Fibroblast of the aortic adventitia (primary cell): ENCODE measurements around the gene HM13. TPM values are rescaled to one million over a fixed set of nuclear protein-coding genes. Genes with fewer than 3 reads are reported as not detected.
"Not testable (repeated sequence)": the region's sequence is repeated elsewhere in the genome, so short reads cannot be mapped to it uniquely, and the experiment has no call there.

ENCODE experiments used
- DNase-seq: peaks from one replicate; pipeline ENCODE4 v3.0.0-alpha.2; 2010; ENCODE audit warnings: low read depth
- H3K4me3 ChIP-seq: 2 replicates; pipeline ENCODE4 v1.5.1; 2011; ENCODE audit warnings: low read depth, mild to moderate bottlenecking, control low read depth, low read length, moderate library complexity
- total RNA-seq: library from RNA; depleted of rRNA; stranded (reverse); fragments of >200 nt; gene quantifications from 2 replicates; pipeline ENCODE4 v1.2.3, GENCODE V29; 2012; ENCODE audit warnings: low replicate concordance
- TF ChIP-seq, protein P1 (sequence below): IDR thresholded peaks from 2 replicates; pipeline ENCODE4 v1.5.1; 2011; ENCODE audit warnings: mild to moderate bottlenecking, low read length, control low read depth, inconsistent platforms; ENCODE audit not compliant: insufficient read depth

The HM13 gene
- total RNA-seq, 1 donor: 131 TPM

DNA sequence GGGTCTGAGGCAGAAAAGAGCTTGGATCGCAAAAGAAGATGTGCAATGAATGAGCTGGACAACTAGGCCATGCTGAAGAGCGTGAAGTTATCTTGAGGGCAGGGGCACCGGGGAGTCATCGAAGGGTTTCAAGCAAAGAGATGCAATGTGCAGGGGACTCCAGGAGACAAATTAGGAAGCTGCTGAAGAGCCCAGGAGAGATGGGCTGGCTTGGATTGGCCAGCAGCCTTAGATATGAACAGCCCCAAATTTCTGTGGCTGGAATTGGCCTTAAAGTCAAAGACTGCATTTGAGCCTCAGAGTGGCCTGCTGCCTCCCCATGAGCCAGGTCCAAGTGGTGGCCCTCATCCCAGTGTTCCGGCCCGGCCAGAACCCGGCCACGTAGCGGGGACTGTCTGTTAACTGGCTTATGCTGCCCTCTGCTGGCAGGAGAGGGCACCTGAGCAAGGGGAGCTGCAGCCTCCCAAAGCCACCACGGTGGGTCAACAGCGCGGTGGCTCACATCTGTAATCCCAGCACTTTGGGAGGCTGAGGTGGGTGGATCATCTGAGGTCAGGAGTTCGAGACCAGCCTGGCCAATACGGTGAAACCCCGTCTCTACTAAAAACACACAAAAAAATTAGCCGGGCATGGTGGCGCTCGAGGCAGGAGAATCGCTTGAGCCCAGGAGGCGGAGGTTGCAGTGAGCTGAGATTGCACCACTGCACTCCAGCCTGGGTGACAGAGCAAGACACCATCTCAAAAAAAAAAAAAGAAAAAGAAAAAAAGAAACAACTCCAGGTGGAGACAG, 11.2 kb upstream of the HM13 start:
- not testable (repeated sequence) for H3K4me3 ChIP-seq
- TF ChIP-seq, protein P1, sequence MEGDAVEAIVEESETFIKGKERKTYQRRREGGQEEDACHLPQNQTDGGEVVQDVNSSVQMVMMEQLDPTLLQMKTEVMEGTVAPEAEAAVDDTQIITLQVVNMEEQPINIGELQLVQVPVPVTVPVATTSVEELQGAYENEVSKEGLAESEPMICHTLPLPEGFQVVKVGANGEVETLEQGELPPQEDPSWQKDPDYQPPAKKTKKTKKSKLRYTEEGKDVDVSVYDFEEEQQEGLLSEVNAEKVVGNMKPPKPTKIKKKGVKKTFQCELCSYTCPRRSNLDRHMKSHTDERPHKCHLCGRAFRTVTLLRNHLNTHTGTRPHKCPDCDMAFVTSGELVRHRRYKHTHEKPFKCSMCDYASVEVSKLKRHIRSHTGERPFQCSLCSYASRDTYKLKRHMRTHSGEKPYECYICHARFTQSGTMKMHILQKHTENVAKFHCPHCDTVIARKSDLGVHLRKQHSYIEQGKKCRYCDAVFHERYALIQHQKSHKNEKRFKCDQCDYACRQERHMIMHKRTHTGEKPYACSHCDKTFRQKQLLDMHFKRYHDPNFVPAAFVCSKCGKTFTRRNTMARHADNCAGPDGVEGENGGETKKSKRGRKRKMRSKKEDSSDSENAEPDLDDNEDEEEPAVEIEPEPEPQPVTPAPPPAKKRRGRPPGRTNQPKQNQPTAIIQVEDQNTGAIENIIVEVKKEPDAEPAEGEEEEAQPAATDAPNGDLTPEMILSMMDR: peak; percentile 95
- DNase-seq: peak; percentile 84

DNA sequence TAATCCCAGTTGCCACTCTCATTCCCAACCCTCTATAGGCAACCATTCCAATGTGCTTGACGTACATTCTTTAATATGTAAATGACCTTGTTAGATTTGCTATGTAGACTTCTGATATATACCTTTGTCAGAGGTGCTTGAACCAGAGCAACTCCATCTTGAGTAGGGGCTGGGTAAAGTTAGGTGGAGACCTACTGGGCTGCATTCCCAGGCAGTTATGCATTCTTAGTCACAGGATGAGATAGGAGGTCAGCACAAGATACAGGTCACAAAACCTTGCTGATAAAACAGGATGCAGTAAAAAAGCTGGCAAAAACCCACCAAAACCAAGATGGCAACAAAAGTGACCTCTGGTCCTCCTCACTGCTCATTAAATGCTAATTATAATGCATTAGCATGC, 8.3 kb upstream of the HM13 start:
- no peak overlapping the region for H3K4me3 ChIP-seq
- DNase-seq: no peak
- TF ChIP-seq, protein P1: no peak

DNA sequence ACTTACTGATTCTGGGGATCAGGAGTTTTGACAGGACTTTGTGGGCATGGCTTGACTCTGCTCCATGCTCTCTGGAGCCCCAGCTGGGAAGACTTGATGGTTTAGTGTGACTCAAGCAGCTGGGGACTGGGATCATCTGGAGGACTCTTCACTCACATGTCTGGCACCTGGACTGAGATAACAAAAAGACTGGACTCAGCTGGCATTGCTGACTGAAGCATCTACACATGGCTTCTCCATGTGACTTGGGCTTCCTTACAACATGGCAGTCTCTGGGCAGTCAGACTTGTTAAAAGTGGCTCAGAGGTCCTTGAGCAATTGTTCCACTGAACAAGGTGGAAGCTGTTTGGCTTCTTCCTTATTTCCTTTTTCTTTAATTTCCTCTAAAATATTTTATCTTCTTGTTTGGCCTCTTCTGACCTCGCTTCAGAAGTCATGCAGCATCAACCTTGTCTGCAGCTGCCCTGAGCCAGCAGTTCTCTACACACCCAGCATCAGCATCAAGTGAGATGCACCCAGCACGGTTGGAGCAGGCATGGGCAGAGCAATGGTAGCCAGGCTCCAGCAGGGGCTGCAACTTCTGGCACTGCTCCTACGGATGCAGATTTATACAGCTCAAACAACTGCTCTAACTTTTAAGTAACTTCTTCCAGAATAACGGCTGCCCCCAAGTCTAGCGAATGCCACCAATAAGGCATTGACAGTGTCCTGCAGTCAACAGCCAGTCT, 5.6 kb upstream of the HM13 start:
- H3K4me3 ChIP-seq: no peak overlapping the region
- no peak for DNase-seq
- TF ChIP-seq, protein P1: no peak

- no peak for DNase-seq
- H3K4me3 ChIP-seq: peak overlapping the region; percentile 98
- TF ChIP-seq, protein P1: no peak
Observed at GRCh38 chr20:31515072-31515774, 981 bp downstream of the HM13 start.

DNA sequence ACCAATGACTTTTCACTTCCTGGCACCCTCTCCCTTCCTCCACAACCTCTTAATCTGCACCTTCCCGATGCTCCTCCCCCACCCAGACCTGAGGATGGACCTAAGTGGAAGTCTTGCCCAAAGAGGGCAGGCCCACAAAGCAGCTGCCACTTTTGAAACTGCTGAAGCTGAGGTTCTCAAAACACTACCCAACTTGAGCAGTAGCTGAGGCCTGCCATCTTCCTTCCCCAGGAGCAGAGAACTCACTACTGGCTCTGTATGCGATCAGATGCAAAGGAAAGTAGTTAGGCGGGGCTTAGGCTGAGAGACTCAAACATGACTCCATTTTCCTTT, 1.5 kb downstream of the HM13 start:
- peak overlapping the region; percentile 98 for H3K4me3 ChIP-seq
- TF ChIP-seq, protein P1: no peak
- no peak for DNase-seq

DNA sequence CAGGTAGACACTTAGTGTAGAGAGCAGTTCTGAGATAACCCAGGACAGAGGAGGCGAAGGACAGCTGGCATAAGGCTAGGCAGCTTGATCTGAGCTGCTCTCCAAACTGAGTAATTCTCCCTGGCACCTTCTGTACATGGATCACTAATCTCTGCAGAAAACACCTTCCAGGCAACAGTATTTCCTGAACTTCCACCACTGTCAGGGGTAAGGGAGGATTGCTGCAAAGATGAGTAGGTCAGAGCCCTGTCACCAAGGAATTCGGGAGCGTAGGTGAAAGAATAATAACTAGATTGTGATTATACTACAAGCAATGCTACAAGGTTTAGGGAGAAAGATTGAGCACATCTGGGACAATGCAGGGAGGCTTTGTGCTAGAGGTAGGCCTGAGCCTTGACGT, 1.9 kb downstream of the HM13 start:
- DNase-seq: no peak
- TF ChIP-seq, protein P1: no peak
- peak overlapping the region; percentile 98 for H3K4me3 ChIP-seq
